GM23338 (cell line): ENCODE measurements around the gene RASGRF2. TPM values are rescaled to one million over a fixed set of nuclear protein-coding genes. Genes with fewer than 3 reads are reported as not detected.

Experiments used
- ATAC-seq: fragments of 200-7000 bp; cut with Tn5 transposase; 3 replicates; pipeline ENCODE4 v1.9.1; 2020
- DNase-seq: peaks from one replicate; pipeline ENCODE4 v3.0.0-alpha.2; 2015; ENCODE audit warnings: low spot score
- H2AFZ ChIP-seq: fragments of 200-600 bp; sonication (generic); 2 replicates; pipeline ENCODE4 v1.8.0; 2016; ENCODE audit warnings: antibody characterized with exemption, mild to moderate bottlenecking, moderate library complexity
- H3F3A ChIP-seq: fragments of 200-600 bp; sonication (generic); replicated peaks from 2 replicates; pipeline ENCODE4 v1.8.0; 2017; ENCODE audit warnings: antibody characterized with exemption, mixed run types, low read depth
- H3K27ac ChIP-seq: fragments of 200-600 bp; sonication (generic); 2 replicates; pipeline ENCODE4 v1.6.1; 2016; ENCODE audit warnings: low read depth
- H3K27me3 ChIP-seq: fragments of 200-600 bp; sonication (generic); 2 replicates; pipeline ENCODE4 v1.8.0; 2016; ENCODE audit warnings: mild to moderate bottlenecking, mixed run types, moderate library complexity; ENCODE audit not compliant: insufficient read depth
- H3K36me3 ChIP-seq: fragments of 200-600 bp; sonication (generic); 2 replicates; pipeline ENCODE4 v1.8.0; 2016; ENCODE audit warnings: mild to moderate bottlenecking; ENCODE audit not compliant: insufficient read depth
- H3K4me1 ChIP-seq: fragments of 200-600 bp; sonication (generic); 2 replicates; pipeline ENCODE4 v1.8.0; 2016; ENCODE audit warnings: mild to moderate bottlenecking, moderate library complexity; ENCODE audit not compliant: insufficient read depth
- H3K4me2 ChIP-seq: fragments of 200-600 bp; sonication (generic); 2 replicates; pipeline ENCODE4 v1.7.1; 2017; ENCODE audit warnings: mixed run types
- H3K4me3 ChIP-seq: fragments of 200-600 bp; sonication (generic); 2 replicates; pipeline ENCODE4 v1.6.1; 2016; ENCODE audit warnings: mixed run types
- H3K79me2 ChIP-seq: fragments of 200-600 bp; sonication (generic); replicated peaks from 2 replicates; pipeline ENCODE4 v1.8.0; 2017; ENCODE audit warnings: mild to moderate bottlenecking; ENCODE audit not compliant: insufficient read depth
- H3K9me2 ChIP-seq: fragments of 200-600 bp; sonication (generic); 2 replicates; pipeline ENCODE4 v1.8.0; 2017; ENCODE audit not compliant: insufficient read depth
- H4K20me1 ChIP-seq: fragments of 200-600 bp; sonication (generic); replicated peaks from 2 replicates; pipeline ENCODE4 v1.8.0; 2017; ENCODE audit warnings: mild to moderate bottlenecking; ENCODE audit not compliant: insufficient read depth
- H3K27ac Mint-ChIP-seq: 2 replicates; pipeline ENCODE4 v1.8.0; 2020; ENCODE audit warnings: inconsistent platforms, mild to moderate bottlenecking, moderate library complexity, mixed read lengths
- H3K27me3 Mint-ChIP-seq: 3 replicates; pipeline ENCODE4 v1.8.0; 2022; ENCODE audit warnings: low read depth, mild to moderate bottlenecking, moderate library complexity, mixed read lengths, inconsistent platforms; ENCODE audit not compliant: insufficient read depth, poor library complexity
- H3K36me3 Mint-ChIP-seq: 3 replicates; pipeline ENCODE4 v1.8.0; 2021; ENCODE audit warnings: low read depth, mild to moderate bottlenecking, inconsistent platforms, moderate library complexity, mixed read lengths
- H3K4me1 Mint-ChIP-seq: 3 replicates; pipeline ENCODE4 v1.8.0; 2020; ENCODE audit warnings: mild to moderate bottlenecking, inconsistent platforms, mixed read lengths
- H3K4me3 Mint-ChIP-seq: 3 replicates; pipeline ENCODE4 v1.8.0; 2021; ENCODE audit warnings: moderate library complexity, mild to moderate bottlenecking, inconsistent platforms, mixed read lengths
- H3K9me3 Mint-ChIP-seq: 3 replicates; pipeline ENCODE4 v1.8.0; 2020; ENCODE audit warnings: moderate library complexity, mild to moderate bottlenecking, inconsistent platforms, mixed read lengths
- CREB1 ChIP-seq: fragments of 250-450 bp; sonication (Bioruptor Pico); IDR thresholded peaks from 2 replicates; pipeline ENCODE4 v1.5.0; 2020; ENCODE audit warnings: low read depth, mild to moderate bottlenecking, moderate library complexity
- CTCF ChIP-seq, 2 experiments: fragments of 200-600 bp in 1 of 2; sonication (generic) in 1 of 2; conservative IDR thresholded peaks; 2 replicates each; pipeline versions ENCODE4 v1.5.1 to v1.6.1; 2016 to 2017; ENCODE audit warnings: antibody characterized with exemption in 2 of 2, low read depth in 2 of 2, mild to moderate bottlenecking in 2 of 2, moderate library complexity in 1 of 2
- ETS1 ChIP-seq: IDR thresholded peaks from 2 replicates; pipeline ENCODE4 v1.6.1; 2016; ENCODE audit warnings: antibody characterized with exemption
- EZH2phosphoT487 ChIP-seq: fragments of 200-600 bp; sonication (generic); IDR thresholded peaks from one replicate; pipeline ENCODE4 v1.8.1; 2018; ENCODE audit warnings: antibody characterized with exemption; ENCODE audit not compliant: unreplicated experiment
- POLR2AphosphoS5 ChIP-seq: IDR thresholded peaks from 2 replicates; pipeline ENCODE4 v1.6.1; 2016; ENCODE audit warnings: antibody characterized with exemption, low read depth
- REST ChIP-seq: IDR thresholded peaks from one replicate; pipeline ENCODE4 v1.6.1; 2018; ENCODE audit warnings: antibody characterized with exemption; ENCODE audit not compliant: unreplicated experiment
- ZNF331 ChIP-seq: fragments of 250-450 bp; sonication (Bioruptor Pico); IDR thresholded peaks from 2 replicates; pipeline ENCODE4 v1.5.0; 2020; ENCODE audit warnings: low read depth, mild to moderate bottlenecking, moderate library complexity
- ZNF462 ChIP-seq: fragments of 250-450 bp; sonication (Bioruptor Pico); IDR thresholded peaks from 2 replicates; pipeline ENCODE4 v1.5.0; 2020; ENCODE audit warnings: mild to moderate bottlenecking, moderate library complexity
- polyA plus RNA-seq: library from polyadenylated mRNA; unstranded; fragments of >200 nt; fragmentation: Nextera tagmentation; extraction: Ambion mirVana; gene quantifications from 2 replicates; pipeline ENCODE4 v1.2.1, GENCODE V29; 2016
- total RNA-seq: library from RNA; depleted of rRNA; stranded (reverse); fragments of >200 nt; shearing (Covaris generic); gene quantifications from 2 replicates; pipeline ENCODE4 v1.2.3, GENCODE V29; 2014

Gene RASGRF2
- total and polyA plus RNA-seq, 2 experiments from 2014 or later: 5.0 to 19.2 TPM

DNA sequence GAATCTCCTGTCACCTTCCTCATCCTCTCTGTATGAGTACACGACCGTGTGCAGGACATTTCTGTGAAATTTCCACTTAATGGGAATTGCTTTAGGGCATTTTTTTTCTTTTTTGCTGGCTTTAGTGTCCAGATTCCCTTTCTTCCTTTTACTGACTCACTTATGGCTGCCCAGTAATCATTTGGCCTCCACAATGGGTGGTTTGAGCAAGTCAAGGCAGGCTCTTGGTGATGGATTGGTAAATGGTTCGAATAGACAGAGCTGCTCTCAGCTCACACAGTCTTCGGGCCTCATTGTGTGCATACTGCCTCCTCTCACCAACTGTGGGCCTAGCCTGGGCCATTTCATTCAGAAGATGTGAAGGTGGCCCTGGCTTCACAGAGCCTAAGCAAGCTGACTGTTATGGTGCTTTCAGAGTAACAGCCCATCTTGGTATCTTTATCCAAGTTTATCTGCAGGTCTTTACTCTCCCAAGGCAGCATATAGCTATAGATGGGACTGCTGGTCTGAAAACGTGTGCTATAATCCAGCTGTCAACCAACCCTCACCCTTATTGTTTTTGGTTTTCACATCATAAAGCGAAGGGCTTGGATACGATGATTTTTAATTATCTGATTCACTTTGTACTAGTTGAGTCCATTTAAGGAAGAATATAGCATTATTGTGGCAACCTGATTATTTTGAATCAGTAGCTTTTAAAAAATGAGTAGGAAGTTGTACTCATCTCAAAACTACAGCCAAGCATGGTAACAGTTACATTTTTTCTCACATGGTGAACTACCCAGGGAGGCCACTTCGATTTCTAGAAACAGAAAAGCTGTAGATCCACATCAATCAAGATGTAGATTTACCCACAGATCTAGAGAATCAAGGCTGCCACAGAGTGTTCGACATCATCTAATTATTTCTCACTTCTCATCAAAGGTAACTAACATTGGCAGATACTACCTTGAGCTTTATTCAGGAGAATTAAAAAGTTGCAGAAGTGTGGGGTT, 222.5 kb downstream of the RASGRF2 start (continued):
- TF ChIP-seq ETS1 (no peak), POLR2AphosphoS5 (no peak), ZNF462 (no peak)

GRCh38 chr5:81183811-81184748, 223.9 kb downstream of the RASGRF2 start:
- Histone ChIP-seq H3K4me3 (no peak overlapping the region), H3K79me2 (no peaks in the 10 kb centered on the region), H3F3A (no peaks in the 10 kb centered on the region), H3K4me2 (no peak overlapping the region), H4K20me1 (no peaks in the 10 kb centered on the region; the same call in 1 of the 2 replicates), H3K27me3 (no peaks in the 10 kb centered on the region), H3K36me3 (no peaks in the 10 kb centered on the region), H3K27ac (no peak overlapping the region), H3K9me2 (no peaks in the 10 kb centered on the region), H2AFZ (no peak overlapping the region), H3K4me1 (peaks cover 9% of the 10 kb centered on the region; the same call in 1 of the 2 replicates)
- Mint-ChIP-seq H3K4me1 (peaks cover 32% of the 10 kb centered on the region), H3K4me3 (no peak overlapping the region), H3K36me3 (no peaks in the 10 kb centered on the region), H3K9me3 (no peaks in the 10 kb centered on the region), H3K27me3 (peaks cover 2% of the 10 kb centered on the region), H3K27ac (no peak overlapping the region)
- ATAC-seq: no peak
- DNase-seq: no peak
- TF ChIP-seq POLR2AphosphoS5 (no peak), EZH2phosphoT487 (no peak), ZNF331 (CRISPR knock-in tag) (no peak), CTCF (conservative IDR thresholded peaks at IDR 0.05; ENCODE audit: low read depth in 2 of 2) (no peak), CREB1 (CRISPR knock-in tag) (no peak), REST (no peak)
